HG03064 (cell line): Measurements from ENCODE around the gene TENM4.

Experiments used
- ATAC-seq: cut with Tn5 transposase; IDR thresholded peaks from one replicate; pipeline ENCODE4 v1.9.1; 2021; ENCODE audit warnings: low read depth; ENCODE audit not compliant: unreplicated experiment

TENM4 gene

DNA sequence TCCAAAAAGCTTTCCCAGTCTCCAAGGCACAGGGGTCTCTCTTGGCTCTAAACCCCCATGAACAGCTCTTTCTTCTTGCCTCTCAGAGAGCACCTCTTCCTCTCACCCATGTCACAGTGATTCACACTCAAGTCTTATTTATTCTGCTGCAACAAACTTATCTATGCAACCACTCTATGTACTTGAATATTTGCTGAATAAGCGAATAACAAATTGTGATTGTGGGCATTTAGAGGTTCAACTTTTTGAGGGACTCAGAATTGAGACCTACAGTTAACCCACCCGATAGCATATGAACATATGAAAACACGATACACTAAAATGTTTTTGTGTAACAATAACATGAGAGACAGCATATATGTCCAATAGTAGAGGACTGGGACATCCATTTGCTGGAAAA, 729.1 kb downstream of the TENM4 start:
- no peak for ATAC-seq

- no peak for ATAC-seq
These were observed 730.4 kb downstream of the TENM4 start for GRCh38 chr11:78710417-78710816.

GRCh38 chr11:78708388-78708787, 732.4 kb downstream of the TENM4 start:
- ATAC-seq, result no peak

DNA sequence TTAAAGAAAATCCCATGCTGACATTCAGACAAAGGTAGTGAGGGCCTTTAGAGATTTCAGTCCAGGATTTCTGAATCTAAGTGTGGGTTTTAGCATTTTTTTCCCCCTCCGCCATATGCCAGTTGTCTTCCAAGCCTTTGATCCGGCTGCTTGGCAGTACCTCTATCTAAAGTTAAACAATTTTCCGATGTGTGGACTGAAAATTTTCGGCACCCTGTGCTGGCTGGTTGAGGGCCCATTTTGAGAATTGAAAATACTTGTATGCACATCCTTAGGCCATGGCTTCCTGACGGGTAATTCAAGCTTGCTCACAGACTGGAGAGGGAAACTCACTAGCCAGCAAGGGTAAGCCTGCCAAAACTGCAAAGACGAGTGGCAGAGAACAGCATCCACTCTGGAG, 734.3 kb downstream of the TENM4 start:
- ATAC-seq, result no peak

DNA sequence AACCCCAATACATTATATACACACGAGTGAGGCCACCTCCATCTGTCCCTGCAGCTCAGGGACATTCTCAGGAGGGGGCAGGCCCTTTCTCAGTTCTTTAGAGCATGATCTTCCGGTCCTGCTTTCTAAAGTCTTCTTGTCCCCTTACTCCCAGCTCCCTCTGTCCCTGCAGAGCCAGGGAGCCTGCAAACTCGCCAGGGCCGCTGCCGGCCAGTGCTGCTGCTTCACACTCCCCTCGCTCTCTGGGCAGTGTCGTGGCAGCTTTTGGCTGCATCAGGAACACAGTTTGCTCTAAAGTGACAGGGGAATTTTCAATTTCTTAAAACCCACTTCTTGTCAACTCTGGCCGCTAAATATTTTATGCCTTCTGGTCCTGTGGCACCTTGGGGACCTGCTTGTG, 736.0 kb downstream of the TENM4 start:
- ATAC-seq, result no peak

DNA sequence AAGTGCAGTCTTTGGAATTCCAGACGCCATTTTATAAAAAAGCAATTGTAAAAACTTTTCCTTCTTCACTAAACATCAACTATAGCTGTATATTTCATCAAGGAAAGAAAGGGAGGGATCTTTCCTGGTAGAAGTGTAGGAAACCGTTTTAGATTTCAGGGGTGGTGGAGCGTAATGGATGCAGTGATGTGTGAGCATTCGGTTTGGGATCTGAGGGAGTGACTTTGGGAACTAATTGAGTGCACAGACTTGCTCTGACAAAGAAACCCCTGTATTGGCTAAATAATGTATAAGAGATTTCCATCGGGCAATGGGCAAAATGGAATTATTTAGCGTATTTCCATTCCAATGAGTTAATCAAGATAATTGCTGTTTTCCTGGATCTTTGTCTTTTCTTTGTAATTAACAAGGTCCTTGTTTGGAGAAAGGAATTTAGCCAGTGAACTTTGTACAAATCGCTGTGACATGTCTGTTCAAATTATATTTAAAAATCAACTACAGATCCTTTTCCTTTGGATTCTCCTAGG, 741.2 kb downstream of the TENM4 start:
- ATAC-seq, result no peak

- ATAC-seq, result no peak
These were observed 742.2 kb downstream of the TENM4 start for GRCh38 chr11:78698612-78699011.

DNA sequence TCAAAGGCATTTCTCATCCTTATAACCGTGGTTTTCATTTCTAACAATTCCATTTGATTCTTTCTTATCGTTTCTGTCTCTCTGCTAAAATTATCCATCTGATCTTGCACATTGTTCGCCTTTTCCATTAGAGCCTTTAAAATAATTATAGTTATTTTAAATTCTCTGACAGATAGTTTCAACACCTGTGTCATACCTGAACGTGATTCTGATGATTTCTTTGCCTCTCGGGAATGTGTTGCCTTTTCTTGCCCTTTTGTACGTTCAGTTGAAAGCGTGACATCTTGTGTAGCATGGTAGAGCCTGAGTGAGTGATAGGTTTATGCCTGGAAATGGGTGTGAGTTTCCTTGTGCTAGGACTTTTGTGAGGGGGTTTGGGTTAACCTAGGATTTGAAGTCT, 744.7 kb downstream of the TENM4 start:
- ATAC-seq, result no peak

- ATAC-seq, result no peak
These were observed 746.7 kb downstream of the TENM4 start for GRCh38 chr11:78694152-78694551.

GRCh38 chr11:78691215-78691614, 749.6 kb downstream of the TENM4 start:
- ATAC-seq, result no peak

GRCh38 chr11:78690352-78690987, 750.4 kb downstream of the TENM4 start:
- ATAC-seq, result no peak

GRCh38 chr11:78689585-78690153, 751.2 kb downstream of the TENM4 start:
- no peak for ATAC-seq

GRCh38 chr11:78689101-78689500, 751.7 kb downstream of the TENM4 start:
- no peak for ATAC-seq

GRCh38 chr11:78688460-78688859, 752.4 kb downstream of the TENM4 start:
- ATAC-seq, result no peak

GRCh38 chr11:78685156-78685555, 755.7 kb downstream of the TENM4 start:
- ATAC-seq, result no peak

- no peak for ATAC-seq
These were observed 756.5 kb downstream of the TENM4 start for GRCh38 chr11:78684377-78684776.

GRCh38 chr11:78683774-78684173, 757.1 kb downstream of the TENM4 start:
- ATAC-seq, result no peak

DNA sequence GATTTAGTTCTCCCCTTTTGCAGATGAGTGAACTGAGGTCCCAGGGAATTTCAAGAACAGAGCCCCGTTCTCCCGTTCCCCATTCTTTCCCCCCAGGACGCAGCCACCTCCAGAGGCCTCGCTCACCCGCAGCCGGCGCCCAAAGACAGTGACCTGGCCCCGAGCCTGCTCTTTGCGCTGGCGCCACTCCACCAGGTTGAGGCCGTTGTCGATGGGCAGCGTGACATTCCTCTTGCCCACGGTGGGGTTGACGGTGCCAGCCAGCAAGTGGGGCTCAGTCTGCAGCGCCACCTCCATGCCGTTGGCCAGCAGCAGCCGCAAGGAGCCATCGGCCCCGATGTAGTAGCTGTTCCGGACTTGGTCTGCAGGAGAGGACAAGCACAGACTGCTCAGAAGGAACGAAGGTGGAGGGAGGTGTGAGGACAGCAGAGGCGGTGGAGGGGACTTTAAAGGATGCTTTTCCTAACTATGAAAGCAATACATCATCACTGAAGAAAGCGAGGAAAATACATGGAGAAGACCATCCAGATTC, 764.7 kb downstream of the TENM4 start:
- ATAC-seq, result no peak

DNA sequence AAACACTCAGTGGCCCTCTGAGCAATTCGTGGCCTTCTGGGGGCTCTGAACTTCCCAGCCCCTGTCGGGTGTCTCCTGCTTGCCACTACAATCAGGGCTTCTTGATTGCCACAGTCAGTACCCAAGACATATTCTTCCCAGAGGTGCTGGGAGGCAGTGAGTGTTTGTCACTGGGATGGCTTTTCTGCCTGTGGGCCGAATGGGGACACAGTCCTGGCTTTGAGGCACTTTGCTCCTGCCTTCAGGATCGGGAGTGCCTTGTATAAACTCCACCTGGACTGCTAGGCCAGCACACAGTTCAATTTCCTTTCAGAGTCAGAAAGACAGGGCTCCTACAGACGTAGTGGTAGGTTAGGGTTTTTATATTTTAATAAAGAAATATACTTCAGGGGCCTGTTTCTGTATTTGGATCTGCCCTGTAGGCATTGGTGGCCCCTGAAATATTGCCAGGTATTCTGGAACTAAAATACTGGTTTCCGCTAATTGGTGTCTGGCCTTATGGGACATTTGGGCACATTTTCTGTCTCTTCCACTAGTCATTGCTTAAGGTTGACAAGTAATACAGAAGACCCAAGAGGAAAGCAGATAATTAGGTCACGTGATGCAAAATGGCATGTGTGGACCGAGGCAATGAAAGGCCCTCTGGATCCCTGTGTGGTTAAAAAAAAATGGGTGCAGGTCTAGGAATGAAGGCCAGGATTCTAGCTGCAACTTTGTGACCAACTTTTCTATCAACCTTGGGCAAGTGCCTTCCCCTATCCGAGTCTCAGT, 767.8 kb downstream of the TENM4 start:
- no peak for ATAC-seq

GRCh38 chr11:78669249-78669648, 771.6 kb downstream of the TENM4 start:
- ATAC-seq, result no peak

DNA sequence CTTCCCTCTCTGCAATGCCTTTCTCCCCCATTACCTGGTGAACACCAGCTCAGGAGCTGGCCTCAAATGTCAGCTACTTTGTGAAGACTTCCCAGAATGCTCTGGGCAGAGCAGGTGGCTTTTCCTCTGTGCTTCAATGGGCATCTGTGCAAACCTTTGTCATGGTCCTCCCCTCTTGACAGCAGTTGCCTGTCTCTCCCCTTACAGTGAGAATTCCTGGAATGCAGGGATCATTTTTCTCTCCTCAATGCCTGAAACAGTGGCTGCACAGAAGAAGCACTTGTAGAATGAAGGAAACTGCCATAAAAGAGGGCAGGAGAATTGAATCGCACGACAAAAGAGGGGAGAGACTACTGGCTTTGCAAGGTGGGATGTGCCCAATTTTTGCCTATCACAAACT, 773.4 kb downstream of the TENM4 start:
- no peak for ATAC-seq
